ENCODE data around the gene PTTG1IP.

PTTG1IP gene

GRCh38 chr21:44819283-44820243, 53.9 kb downstream of the PTTG1IP start:
- peak; percentile 35 for DNase-seq

- DNase-seq = peak; percentile 55
Measured at GRCh38 chr21:44818640-44819011, 54.9 kb downstream of the PTTG1IP start.

- peak; percentile 85 for DNase-seq
Measured at GRCh38 chr21:44817914-44818639, 55.4 kb downstream of the PTTG1IP start, which contains the start of gene SUMO3. SUMO3 (minus strand) TSS chr21:44818062; CDS start chr21:44817968, 94 bp downstream.

- peak; percentile 93 for DNase-seq
Measured at GRCh38 chr21:44817506-44817880, 56.0 kb downstream of the PTTG1IP start.

- no peak for DNase-seq
Measured at GRCh38 chr21:44816761-44817505, 56.6 kb downstream of the PTTG1IP start.

GRCh38 chr21:44815852-44816628, 57.5 kb downstream of the PTTG1IP start:
- peak; percentile 37 for DNase-seq

GRCh38 chr21:44815225-44815624, 58.3 kb downstream of the PTTG1IP start:
- DNase-seq = no peak

GRCh38 chr21:44814498-44815023, 58.9 kb downstream of the PTTG1IP start:
- no peak for DNase-seq

GRCh38 chr21:44813727-44814126, 59.8 kb downstream of the PTTG1IP start:
- no peak for DNase-seq

GRCh38 chr21:44813149-44813548, 60.3 kb downstream of the PTTG1IP start:
- no peak for DNase-seq

GRCh38 chr21:44812640-44813039, 60.9 kb downstream of the PTTG1IP start:
- DNase-seq = no peak

- no peak for DNase-seq
Measured at GRCh38 chr21:44810779-44811178, 62.7 kb downstream of the PTTG1IP start.

GRCh38 chr21:44805859-44806258, 67.6 kb downstream of the PTTG1IP start:
- DNase-seq = no peak

- no peak for DNase-seq
Measured at GRCh38 chr21:44805226-44805625, 68.3 kb downstream of the PTTG1IP start.

- DNase-seq = no peak
Measured at GRCh38 chr21:44804762-44805161, 68.7 kb downstream of the PTTG1IP start.

GRCh38 chr21:44803651-44804050, 69.8 kb downstream of the PTTG1IP start:
- no peak for DNase-seq

GRCh38 chr21:44802396-44803153, 70.9 kb downstream of the PTTG1IP start:
- DNase-seq = no peak

GRCh38 chr21:44801468-44802395, 71.8 kb downstream of the PTTG1IP start, which contains the start of gene UBE2G2:
UBE2G2 (minus strand) TSS chr21:44801820; CDS start chr21:44801748, 72 bp downstream.
- DNase-seq = peak; percentile 89

GRCh38 chr21:44800971-44801467, 72.5 kb downstream of the PTTG1IP start:
- no peak for DNase-seq

- no peak for DNase-seq
Measured at GRCh38 chr21:44800103-44800502, 73.4 kb downstream of the PTTG1IP start.

All from islet precursor cell (in vitro differentiated cells).